ENCODE results near the gene TERB2. TPM values are rescaled to one million over a fixed set of nuclear protein-coding genes. Genes with fewer than 3 reads are reported as not detected.
"Not testable (repeated sequence)": the region's sequence is repeated elsewhere in the genome, so short reads cannot be mapped to it uniquely, and the experiment has no call there.

Gene TERB2
- total RNA-seq, 2 donors from 2014 or later: not detected

DNA sequence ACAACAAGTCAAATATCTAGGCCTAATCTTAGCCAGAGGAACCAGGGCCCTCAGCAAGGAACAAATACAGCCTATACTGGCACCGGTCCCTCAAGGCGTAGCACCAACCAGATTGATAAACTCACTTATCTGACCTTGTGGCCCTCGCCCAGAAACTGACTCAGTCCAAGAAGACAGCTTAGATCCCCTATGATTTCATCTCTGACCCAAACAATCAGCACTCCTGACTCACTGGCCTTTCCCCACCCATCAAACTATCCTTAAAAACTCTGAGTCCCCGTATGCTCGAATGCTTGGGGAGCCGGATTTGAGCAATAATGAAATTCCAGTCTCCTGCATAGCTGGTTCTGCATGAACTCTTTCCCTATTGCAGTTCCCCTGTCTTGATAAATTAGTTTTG is 64.9 kb downstream of the TERB2 start:
- Histone ChIP-seq H3K4me3 (no peak overlapping the region), H3K36me3 (no peaks in the 10 kb centered on the region), H3K9me3 (no peaks in the 10 kb centered on the region), H3K4me1 (peaks cover 3% of the 10 kb centered on the region), H3K27me3 (no peaks in the 10 kb centered on the region), H3K9ac (ENCODE audit: low read depth in 2 of 2, low read length in 2 of 2) (no peak overlapping the region), H3K27ac (no peak overlapping the region)
- intact Hi-C loops (cut with DNase I): no loop called here
- TF ChIP-seq, protein P1, sequence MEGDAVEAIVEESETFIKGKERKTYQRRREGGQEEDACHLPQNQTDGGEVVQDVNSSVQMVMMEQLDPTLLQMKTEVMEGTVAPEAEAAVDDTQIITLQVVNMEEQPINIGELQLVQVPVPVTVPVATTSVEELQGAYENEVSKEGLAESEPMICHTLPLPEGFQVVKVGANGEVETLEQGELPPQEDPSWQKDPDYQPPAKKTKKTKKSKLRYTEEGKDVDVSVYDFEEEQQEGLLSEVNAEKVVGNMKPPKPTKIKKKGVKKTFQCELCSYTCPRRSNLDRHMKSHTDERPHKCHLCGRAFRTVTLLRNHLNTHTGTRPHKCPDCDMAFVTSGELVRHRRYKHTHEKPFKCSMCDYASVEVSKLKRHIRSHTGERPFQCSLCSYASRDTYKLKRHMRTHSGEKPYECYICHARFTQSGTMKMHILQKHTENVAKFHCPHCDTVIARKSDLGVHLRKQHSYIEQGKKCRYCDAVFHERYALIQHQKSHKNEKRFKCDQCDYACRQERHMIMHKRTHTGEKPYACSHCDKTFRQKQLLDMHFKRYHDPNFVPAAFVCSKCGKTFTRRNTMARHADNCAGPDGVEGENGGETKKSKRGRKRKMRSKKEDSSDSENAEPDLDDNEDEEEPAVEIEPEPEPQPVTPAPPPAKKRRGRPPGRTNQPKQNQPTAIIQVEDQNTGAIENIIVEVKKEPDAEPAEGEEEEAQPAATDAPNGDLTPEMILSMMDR (IDR thresholded peaks at IDR 0.05): no peak
- no peak for DNase-seq

DNA sequence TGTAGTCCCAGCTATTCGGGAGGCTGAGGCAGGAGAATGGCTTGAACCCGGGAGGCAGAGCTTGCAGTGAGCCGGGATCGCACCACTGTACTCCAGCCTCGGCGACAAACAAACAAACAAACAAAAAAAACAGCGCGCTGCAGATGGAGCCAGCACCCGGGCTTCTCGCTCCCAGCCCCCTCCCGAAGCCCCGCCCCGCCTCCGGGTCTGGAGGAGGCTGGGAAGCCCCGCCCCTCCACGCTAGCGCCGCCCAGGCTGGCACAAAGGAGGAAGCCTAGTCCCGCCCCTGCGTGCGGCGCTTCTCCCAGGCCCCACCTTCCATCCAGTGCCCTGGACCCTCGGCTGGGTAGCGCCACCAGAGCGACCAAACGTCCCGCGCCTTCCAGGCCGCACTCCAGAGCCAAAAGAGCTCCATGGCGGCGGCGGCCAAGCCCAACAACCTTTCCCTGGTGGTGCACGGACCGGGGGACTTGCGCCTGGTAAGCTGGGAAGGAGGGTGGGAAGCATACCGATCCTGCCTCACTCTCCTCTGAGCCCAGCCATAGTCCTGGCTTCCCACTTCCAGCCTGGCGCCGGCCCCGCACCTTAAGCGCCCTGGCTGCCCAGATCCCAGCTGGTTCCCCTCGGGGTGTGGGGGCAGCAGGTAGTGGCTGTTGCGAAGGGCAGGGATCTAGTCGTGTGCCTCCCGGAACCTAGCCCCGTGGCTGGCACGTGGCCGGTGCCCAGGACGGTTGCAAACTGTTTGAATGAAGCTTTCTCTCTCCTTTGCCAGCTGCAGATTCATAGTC is 66.6 kb downstream of the TERB2 start, which contains the start of gene SORD:
Gene SORD (plus strand): TSS at position 325 of the 788 bp plus-strand sequence. CDS start 89 bp downstream, at position 414.
- Histone ChIP-seq H3K4me1 (peaks cover 3% of the 10 kb centered on the region), H3K9me3 (no peaks in the 10 kb centered on the region), H3K36me3 (no peaks in the 10 kb centered on the region), H3K27me3 (no peaks in the 10 kb centered on the region), H3K9ac (ENCODE audit: low read depth in 2 of 2, low read length in 2 of 2) (peak within 1 kb of the TSS; percentile 80 to 96), H3K4me3 (peak within 1 kb of the TSS; percentile 90), H3K27ac (peak within 1 kb of the TSS; percentile 64)
- TF ChIP-seq, protein P1 (IDR thresholded peaks at IDR 0.05): no peak
- intact Hi-C loops (cut with DNase I): no loop called here
- peak; percentile 98 for DNase-seq

DNA sequence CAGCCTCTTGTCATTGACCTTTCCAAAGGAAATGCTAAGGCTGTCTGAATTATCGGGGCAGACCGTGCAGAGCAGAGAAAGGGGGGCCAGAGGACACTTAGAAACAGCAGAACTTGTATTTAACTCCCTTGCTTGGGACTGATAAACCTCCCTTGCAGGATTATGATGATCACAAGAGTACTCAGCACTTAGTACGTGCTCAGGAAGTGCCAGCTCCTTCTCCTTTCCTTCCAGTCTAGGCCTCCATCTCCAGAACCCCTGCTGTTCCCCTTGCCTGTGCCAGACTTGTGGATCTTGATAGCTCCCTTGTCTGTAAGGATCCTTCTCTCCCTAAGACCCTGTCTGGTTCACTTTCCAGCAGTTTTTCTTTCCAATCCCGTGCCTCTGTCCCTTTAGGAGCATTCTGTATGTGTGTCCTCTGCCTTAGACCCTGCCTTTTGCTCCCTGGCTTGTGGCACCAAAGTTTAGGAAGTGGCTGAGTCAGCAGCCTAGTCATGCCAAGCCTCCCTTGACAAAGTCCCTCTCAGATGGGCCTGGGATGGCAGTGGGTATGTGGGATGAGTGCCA is 67.3 kb downstream of the TERB2 start:
- DNase-seq: no peak
- Histone ChIP-seq H3K9me3 (no peaks in the 10 kb centered on the region), H3K36me3 (no peaks in the 10 kb centered on the region), H3K4me3 (peak overlapping the region; percentile 90), H3K9ac (ENCODE audit: low read depth in 2 of 2, low read length in 2 of 2) (peak overlapping the region; percentile 80 to 96), H3K27ac (peak overlapping the region; percentile 64), H3K27me3 (no peaks in the 10 kb centered on the region), H3K4me1 (peaks cover 3% of the 10 kb centered on the region)
- TF ChIP-seq, protein P1 (IDR thresholded peaks at IDR 0.05): no peak
- intact Hi-C loops (cut with DNase I): no loop called here

DNA sequence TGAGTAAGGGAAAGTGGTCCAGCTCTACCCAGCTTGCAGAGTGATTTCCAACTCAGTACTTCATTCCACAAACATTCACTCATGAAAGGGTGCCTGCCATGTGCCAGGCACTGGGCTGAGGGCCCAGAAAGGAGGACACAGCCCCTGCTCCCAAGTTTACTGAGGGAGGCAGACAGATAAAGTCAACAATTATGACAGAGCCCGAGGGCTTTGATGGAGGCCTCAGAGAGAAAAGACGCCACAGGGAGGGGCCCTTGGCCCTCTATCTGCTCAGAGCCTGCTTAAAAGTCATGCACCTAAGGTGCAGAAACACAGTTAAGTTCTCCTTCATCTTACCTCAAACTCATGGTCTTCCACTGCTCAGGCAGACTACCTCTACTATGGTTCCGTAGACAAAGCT is 68.2 kb downstream of the TERB2 start:
- H3K27me3 ChIP-seq; H3K4me3 ChIP-seq; H3K9me3 ChIP-seq; H3K27ac ChIP-seq; H3K4me1 ChIP-seq; intact Hi-C loops (cut with DNase I); H3K9ac ChIP-seq (ENCODE audit: low read depth in 2 of 2, low read length in 2 of 2); H3K36me3 ChIP-seq; DNase-seq: not testable (repeated sequence)

DNA sequence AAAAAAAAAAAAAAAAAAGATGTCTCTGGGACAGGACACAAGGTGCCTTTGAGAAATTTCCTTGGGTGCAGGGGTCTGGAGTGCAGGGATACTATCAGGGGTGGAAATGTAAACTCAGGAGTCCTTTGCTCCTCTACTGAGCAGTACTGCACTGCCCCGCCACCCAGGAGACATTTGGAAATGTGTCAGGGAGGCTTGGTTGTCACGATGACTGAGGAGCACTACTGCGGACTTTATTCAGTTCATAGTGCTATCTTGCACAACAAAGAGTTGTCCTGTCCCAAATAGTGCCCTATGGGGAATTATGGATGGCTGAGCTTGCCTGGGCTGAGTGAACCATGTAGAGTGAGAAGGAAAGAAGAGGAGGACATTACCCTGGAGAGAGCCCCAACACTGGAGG is 69.1 kb downstream of the TERB2 start:
- H3K9me3 ChIP-seq; H3K4me1 ChIP-seq; DNase-seq; H3K36me3 ChIP-seq; H3K4me3 ChIP-seq; H3K27ac ChIP-seq; intact Hi-C loops (cut with DNase I); H3K27me3 ChIP-seq; H3K9ac ChIP-seq (ENCODE audit: low read depth in 2 of 2, low read length in 2 of 2): not testable (repeated sequence)

DNA sequence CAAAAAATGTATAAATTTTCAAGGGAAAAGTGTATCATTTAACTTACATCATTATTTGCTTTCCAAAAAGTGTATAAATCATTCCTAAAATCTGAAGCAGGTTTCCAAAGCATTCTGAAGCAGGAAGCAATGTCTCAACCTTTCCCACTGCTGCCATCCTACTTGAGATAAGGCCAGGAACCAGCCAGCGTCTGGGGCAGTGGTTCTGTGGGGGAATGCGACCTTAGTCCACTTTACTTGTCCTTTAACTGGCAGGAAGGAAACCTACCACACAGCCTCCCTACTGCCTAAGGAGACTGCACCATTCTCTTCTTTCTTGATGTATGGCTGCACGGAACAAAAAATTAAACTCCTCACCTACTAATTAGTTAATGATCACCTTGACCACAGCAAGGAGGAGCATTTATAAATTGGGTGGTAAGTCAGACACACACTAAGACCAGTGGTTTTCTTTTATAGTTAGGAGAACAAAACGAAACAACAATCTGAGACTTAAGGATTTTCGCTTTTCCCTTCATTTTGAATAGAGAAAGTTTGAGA is 70.2 kb downstream of the TERB2 start:
- H3K9me3 ChIP-seq: no peaks in the 10 kb centered on the region
- no peak overlapping the region for H3K4me3 ChIP-seq
- TF ChIP-seq, protein P1 (IDR thresholded peaks at IDR 0.05): no peak
- intact Hi-C loops (cut with DNase I): no loop called here
- H3K36me3 ChIP-seq: no peaks in the 10 kb centered on the region
- no peak for DNase-seq
- H3K4me1 ChIP-seq: peaks cover 3% of the 10 kb centered on the region
- H3K9ac ChIP-seq (ENCODE audit: low read depth in 2 of 2, low read length in 2 of 2): no peak overlapping the region
- no peaks in the 10 kb centered on the region for H3K27me3 ChIP-seq
- H3K27ac ChIP-seq: no peak overlapping the region
